Activated naive CD4-positive, alpha-beta T cell treated with anti-CD3 and anti-CD28 coated beads for 36 hours (primary cell): Measurements from ENCODE around the gene TRPC4AP. TPM values are rescaled to one million over a fixed set of nuclear protein-coding genes. Genes with fewer than 3 reads are reported as not detected.
A peak's percentile ranks its signal among the peaks of the same experiment; 100 is the strongest.

Source experiments
- CTCF ChIA-PET: fragments of 350-600 bp; sonication (Branson Sonifier 250); formaldehyde crosslinking; loops from one replicate; lab custom pipeline; 2021; ENCODE audit warnings: antibody characterized with exemption; lab: Charles Lee
- DNase-seq: peaks from one replicate; pipeline ENCODE4 v3.0.0-alpha.2; 2020
- H3K27ac Mint-ChIP-seq: one replicate; pipeline ENCODE4 v1.8.0; 2021; ENCODE audit warnings: mild to moderate bottlenecking, mixed read lengths
- H3K27me3 Mint-ChIP-seq: one replicate; pipeline ENCODE4 v1.8.0; 2021; ENCODE audit warnings: low read depth, mixed read lengths
- H3K36me3 Mint-ChIP-seq: one replicate; pipeline ENCODE4 v1.8.0; 2021; ENCODE audit warnings: low read depth, mixed read lengths
- H3K4me1 Mint-ChIP-seq: one replicate; pipeline ENCODE4 v1.8.0; 2021; ENCODE audit warnings: low read depth, mixed read lengths
- H3K4me3 Mint-ChIP-seq: one replicate; pipeline ENCODE4 v1.8.0; 2021; ENCODE audit warnings: mild to moderate bottlenecking, moderate library complexity, mixed read lengths
- H3K9me3 Mint-ChIP-seq: one replicate; pipeline ENCODE4 v1.8.0; 2021; ENCODE audit warnings: mixed read lengths
- intact Hi-C: fragments of 100-400 bp; cut with micrococcal nuclease; formaldehyde crosslinking; loops from one replicate; pipeline ENCODE4 v1.15.1; 2023
- total RNA-seq, 2 experiments: library from RNA; stranded (reverse); gene quantifications; one replicate each; pipeline ENCODE4 v1.2.3, GENCODE V29; 2021

TRPC4AP gene
- total RNA-seq, 2 experiments from 2014 or later, result 49.6 to 51.7 TPM

DNA sequence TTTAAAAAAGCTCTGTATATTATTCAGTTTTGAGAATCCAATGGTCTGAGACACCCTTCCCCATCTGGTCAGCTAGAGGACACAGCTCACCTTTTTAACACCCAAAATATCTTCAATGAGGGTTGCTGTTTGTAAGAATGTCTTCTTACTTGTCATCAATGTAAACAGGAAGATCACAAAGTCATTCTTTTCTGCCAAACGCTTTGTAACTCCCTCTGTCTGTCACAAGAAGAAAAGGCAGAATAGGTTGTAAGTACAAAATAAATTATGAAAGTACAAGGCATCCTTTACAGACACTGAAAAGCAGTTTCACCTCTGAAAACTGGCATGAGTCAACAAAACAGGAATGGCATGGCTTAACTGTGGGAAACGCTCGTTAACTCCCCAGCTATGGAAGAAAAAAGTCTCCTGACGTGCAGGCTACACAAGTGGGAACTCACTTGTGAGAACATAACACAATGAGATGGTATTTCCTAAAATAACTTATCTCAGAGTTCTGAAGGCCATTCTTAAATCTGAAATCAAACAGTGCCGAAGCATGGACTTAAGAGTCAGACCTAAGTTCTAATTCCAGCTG, 42.7 kb downstream of the TRPC4AP start:
- CTCF ChIA-PET, result interaction anchor here (0.6 to 1.9 kb wide), 2 partner anchors 95 to 795 kb away, joined by 5 read pairs; no protein-coding TSS in a partner anchor
- intact Hi-C loops, result no loop called here

DNA sequence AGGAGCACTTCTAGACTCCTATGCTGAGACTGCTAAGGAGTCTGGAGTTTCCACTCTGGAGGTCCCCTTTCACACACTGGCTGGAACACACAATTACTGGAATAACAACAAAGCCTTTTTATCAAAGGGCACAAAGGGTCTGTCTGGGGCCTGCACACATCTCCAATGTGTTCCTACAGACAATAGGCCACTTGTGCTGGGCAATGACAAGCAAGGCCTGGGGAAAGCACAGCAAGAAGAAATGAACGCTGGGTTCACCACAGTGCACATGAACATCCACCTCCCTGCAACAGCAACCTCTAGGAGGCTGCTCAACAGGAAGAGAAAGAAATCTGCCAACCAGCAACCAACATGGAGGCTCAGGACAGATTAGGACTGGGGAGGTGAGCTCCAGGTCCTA, 43.9 kb downstream of the TRPC4AP start:
- Mint-ChIP-seq H3K4me3 (no peak overlapping the region), H3K27me3 (no peaks in the 10 kb centered on the region), H3K27ac (no peak overlapping the region), H3K36me3 (peaks cover 26% of the 10 kb centered on the region), H3K9me3 (no peaks in the 10 kb centered on the region), H3K4me1 (peaks cover 2% of the 10 kb centered on the region)
- intact Hi-C loops, result no loop called here
- no peak for DNase-seq
- CTCF ChIA-PET, result no interaction called here

More for the DNA sequence above, 42.7 kb downstream of the TRPC4AP start:
- Mint-ChIP-seq H3K27me3 (no peaks in the 10 kb centered on the region), H3K36me3 (peaks cover 27% of the 10 kb centered on the region), H3K9me3 (no peaks in the 10 kb centered on the region), H3K4me1 (peaks cover 8% of the 10 kb centered on the region), H3K27ac (no peak overlapping the region), H3K4me3 (no peak overlapping the region)
- DNase-seq, result no peak

DNA sequence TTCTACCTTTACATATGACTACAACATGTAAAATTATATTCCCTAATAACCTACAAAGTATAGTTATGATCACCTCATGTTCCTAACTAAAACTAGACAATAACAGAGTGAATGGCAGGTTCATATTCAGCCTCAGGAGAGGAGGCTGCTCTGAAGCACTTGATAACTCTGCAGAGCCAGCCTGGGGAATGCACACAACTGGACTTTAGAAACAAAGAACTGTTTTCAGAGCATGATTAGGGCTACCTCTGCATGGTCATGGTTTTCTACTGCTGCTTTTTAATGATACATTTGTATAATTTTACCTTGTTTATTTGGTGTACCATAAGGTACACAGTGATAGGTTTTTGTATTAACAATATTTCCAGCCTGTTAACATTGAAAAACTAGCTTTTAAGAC, 50.3 kb downstream of the TRPC4AP start:
- Mint-ChIP-seq H3K27ac (no peak overlapping the region), H3K4me3 (no peak overlapping the region), H3K4me1 (peaks cover 6% of the 10 kb centered on the region), H3K36me3 (peaks cover 12% of the 10 kb centered on the region), H3K9me3 (no peaks in the 10 kb centered on the region), H3K27me3 (no peaks in the 10 kb centered on the region)
- CTCF ChIA-PET, result interaction anchor here (0.6 to 1.7 kb wide), 2 partner anchors 15 to 54 kb away, joined by 3 to 5 read pairs; no protein-coding TSS in a partner anchor
- DNase-seq, result no peak
- intact Hi-C loops, result no loop called here

DNA sequence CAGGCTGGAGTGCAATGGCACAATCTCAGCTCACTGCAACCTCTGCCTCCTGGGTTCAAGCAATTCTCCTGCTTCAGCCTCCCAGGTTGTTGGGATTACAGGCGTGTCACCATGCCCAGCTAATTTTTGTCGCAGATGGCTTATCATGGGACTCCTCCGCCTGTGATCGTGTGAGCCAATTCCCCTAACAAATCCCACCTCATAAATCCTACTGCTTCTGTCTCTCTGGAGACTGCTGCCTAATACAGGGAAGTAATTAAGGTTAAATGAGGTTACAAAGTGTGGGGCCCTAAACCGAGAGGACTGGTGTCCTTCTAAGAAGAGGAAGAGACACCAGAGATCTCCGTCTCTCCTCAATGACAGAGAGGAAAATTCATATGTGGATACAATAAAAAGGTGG, 52.0 kb downstream of the TRPC4AP start:
- Mint-ChIP-seq H3K9me3 (no peaks in the 10 kb centered on the region), H3K36me3 (peaks cover 11% of the 10 kb centered on the region), H3K4me1 (peaks cover 6% of the 10 kb centered on the region), H3K27me3 (no peaks in the 10 kb centered on the region), H3K4me3 (no peak overlapping the region), H3K27ac (no peak overlapping the region)
- DNase-seq, result no peak
- intact Hi-C loops, result no loop called here
- CTCF ChIA-PET, result no interaction called here

DNA sequence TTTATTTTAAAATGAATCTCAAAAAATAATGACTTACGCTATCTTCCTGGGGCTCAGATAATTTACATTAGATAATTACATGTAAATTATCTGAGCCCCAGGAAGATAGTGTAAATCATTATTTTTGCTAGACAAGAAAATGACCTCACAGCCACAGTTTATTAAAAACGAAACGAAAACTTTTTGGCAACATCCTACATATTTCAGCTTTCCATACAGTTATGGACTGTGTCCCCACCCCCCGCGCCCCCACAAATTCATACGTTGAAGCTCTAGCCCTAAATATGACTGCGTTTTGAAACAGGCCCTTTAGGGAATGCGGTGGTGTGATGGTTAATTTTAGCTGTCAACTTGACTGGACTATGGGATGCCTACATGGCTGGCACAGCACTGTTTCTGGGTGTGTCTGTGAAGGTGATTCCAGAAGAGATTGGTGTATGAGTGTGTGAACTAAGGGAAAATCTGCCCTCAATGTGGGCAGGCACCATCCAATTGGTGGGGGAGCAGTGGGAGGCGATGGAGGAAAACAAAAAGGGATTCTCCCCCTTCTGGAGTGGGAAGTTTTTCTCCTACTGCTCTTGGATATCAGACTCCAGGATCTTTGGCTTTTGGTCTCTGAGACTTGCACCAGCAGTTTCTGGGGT, 52.6 kb downstream of the TRPC4AP start:
- DNase-seq, result no peak
- Mint-ChIP-seq H3K4me3 (no peak overlapping the region), H3K36me3 (peaks cover 15% of the 10 kb centered on the region)

DNA sequence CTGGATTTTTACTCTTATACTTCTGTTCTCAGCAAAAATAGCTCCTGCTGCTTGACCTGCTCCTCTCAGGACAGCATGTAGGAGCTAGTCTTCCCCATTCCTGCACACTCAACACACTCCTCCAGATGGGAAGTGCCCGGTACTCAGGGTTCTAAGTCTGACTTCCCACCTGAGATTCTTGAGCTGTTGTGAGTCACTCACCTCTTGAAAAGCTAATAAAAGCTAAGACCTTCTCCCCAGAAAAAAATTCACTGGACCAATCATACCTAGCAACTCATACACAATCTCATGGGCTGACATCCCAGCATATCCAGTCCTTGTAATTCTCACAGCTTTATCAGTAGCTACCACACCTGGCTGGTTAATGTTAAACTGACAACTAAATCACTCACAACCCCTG, 53.5 kb downstream of the TRPC4AP start:
- H3K36me3 Mint-ChIP-seq, result peaks cover 16% of the 10 kb centered on the region
- H3K4me1 Mint-ChIP-seq, result peaks cover 6% of the 10 kb centered on the region
- intact Hi-C loops, result no loop called here
- no peak overlapping the region for H3K4me3 Mint-ChIP-seq
- no peak for DNase-seq
- H3K9me3 Mint-ChIP-seq, result no peaks in the 10 kb centered on the region
- peak overlapping the region; percentile 69 for H3K27ac Mint-ChIP-seq
- H3K27me3 Mint-ChIP-seq, result no peaks in the 10 kb centered on the region
- CTCF ChIA-PET, result interaction anchor here (0.6 to 1.4 kb wide), 5 partner anchors 22 to 684 kb away, joined by 3 to 4 read pairs (median 4); no protein-coding TSS in a partner anchor

More for the DNA sequence above, 52.6 kb downstream of the TRPC4AP start:
- H3K27me3 Mint-ChIP-seq, result no peaks in the 10 kb centered on the region
- CTCF ChIA-PET, result interaction anchor here (0.7 to 1.3 kb wide), 3 partner anchors 55 to 166 kb away, joined by 3 to 4 read pairs (median 3); no protein-coding TSS in a partner anchor
- peaks cover 6% of the 10 kb centered on the region for H3K4me1 Mint-ChIP-seq
- H3K27ac Mint-ChIP-seq, result peak overlapping the region; percentile 26
- intact Hi-C loops, result no loop called here
- no peaks in the 10 kb centered on the region for H3K9me3 Mint-ChIP-seq

DNA sequence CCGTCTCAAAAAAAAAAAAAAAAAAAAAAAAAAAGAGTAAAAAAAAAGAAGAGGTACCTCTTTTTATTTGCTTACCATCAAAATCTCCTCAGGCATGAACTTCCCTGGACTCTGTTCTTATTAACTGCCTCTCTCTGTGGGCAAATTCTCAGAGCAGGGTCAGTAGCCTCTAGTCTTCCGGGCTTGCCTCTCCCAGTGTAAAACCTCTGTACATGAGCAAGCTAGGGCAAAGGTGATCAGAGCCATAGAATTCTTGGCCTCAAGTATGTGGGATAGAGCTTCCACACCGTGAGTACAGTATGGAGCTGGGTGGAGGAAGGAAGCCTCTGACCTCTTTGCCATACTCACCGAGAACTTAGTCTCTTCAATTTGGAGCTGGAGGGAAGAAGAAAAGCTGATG, 58.5 kb downstream of the TRPC4AP start:
- no peak overlapping the region for H3K27ac Mint-ChIP-seq
- peaks cover under 1% of the 10 kb centered on the region for H3K4me1 Mint-ChIP-seq
- CTCF ChIA-PET, result no interaction called here
- H3K9me3 Mint-ChIP-seq, result no peaks in the 10 kb centered on the region
- H3K4me3 Mint-ChIP-seq, result no peak overlapping the region
- intact Hi-C loops, result no loop called here
- H3K27me3 Mint-ChIP-seq, result no peaks in the 10 kb centered on the region
- DNase-seq, result no peak
- H3K36me3 Mint-ChIP-seq, result peaks cover 30% of the 10 kb centered on the region

DNA sequence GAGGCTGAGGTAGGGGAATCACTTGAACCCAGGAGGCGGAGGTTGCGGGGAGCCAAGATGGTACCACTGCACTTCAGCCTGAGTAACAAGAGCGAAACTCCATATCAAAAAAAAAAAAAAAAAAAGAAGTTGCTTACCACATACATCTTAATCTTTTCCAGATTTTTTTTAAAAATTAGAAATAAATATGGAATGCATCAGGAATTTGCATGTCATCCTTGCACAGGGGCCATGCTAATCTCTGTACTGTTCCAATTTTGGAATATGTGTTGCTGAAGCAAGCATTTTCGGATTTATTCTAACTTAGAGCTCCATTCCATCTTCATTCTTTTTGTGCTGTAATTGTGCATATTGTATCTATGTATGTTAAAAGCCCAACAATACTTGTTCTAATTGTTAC, 62.5 kb downstream of the TRPC4AP start:
- no peak overlapping the region for H3K4me3 Mint-ChIP-seq
- CTCF ChIA-PET, result no interaction called here
- H3K9me3 Mint-ChIP-seq, result no peaks in the 10 kb centered on the region
- H3K27me3 Mint-ChIP-seq, result no peaks in the 10 kb centered on the region
- H3K36me3 Mint-ChIP-seq, result peaks cover 25% of the 10 kb centered on the region
- DNase-seq, result no peak
- no peaks in the 10 kb centered on the region for H3K4me1 Mint-ChIP-seq
- intact Hi-C loops, result no loop called here
- H3K27ac Mint-ChIP-seq, result no peak overlapping the region

DNA sequence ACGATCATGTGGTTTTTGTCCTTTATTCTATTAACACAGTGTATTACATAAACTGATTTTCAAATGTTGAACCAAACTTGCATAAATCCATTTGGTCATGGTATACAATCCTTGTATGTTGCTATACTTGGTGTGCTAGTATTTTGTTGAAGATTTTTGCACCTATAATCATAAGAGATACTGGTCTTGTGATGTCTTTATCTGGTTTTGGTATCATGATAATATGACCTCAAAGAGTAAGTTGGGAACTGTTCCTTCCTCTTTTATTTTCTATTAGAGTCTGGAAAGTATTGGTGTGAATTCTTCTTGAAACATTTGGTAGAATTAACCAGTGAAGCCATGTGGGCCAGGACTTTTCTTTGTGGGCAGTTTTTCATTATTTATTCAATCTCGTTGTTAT, 65.3 kb downstream of the TRPC4AP start:
- no peak for DNase-seq
- Mint-ChIP-seq H3K27me3 (no peaks in the 10 kb centered on the region), H3K4me3 (no peak overlapping the region), H3K4me1 (no peaks in the 10 kb centered on the region), H3K36me3 (peaks cover 14% of the 10 kb centered on the region), H3K9me3 (no peaks in the 10 kb centered on the region), H3K27ac (no peak overlapping the region)
- intact Hi-C loops, result no loop called here
- CTCF ChIA-PET, result no interaction called here

DNA sequence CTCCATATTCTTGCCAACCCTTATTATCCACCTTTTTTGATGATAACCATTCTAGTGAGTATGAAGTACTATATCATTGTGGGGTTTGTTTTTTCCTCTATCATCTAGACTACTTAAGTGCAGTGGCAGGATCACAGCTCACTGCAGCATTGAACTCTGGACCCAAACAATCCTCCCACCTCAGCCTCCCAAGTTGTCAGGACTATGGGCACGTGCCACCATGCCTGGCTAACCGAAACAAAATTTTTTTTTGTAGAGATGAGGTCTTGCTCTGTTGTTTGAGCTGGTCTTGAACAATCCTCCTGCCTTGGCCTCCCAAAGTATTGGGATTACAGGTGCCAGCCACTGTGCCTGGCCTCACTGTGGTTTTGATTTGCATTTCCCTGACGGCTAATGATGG, 67.5 kb downstream of the TRPC4AP start:
- intact Hi-C loops, result no loop called here

DNA sequence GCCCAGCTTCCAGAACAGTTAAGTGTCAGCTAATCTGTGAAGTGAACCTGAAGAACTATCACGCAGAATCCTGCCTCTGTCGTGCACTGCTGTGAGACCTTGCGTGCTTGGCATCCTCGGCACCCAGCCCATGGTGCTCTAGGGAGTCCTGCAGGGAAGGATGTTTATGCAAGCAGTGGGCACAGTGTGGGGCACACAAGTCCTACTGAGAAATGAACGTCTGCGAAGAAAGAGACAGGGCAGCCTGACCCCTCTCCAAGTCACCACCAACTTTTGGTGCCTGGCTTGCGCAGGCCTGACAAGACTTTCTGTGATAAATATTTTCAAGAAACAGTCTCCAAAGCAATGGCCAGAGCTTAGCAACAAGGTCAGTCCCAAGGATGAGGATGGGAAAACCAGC, 69.0 kb downstream of the TRPC4AP start:
- Mint-ChIP-seq H3K27me3 (no peaks in the 10 kb centered on the region), H3K4me1 (no peaks in the 10 kb centered on the region), H3K27ac (no peak overlapping the region), H3K36me3 (peaks cover 7% of the 10 kb centered on the region), H3K4me3 (no peak overlapping the region), H3K9me3 (no peaks in the 10 kb centered on the region)
- DNase-seq, result no peak
- intact Hi-C loops, result no loop called here
- CTCF ChIA-PET, result interaction anchor here (0.5 to 0.6 kb wide), 2 partner anchors 152 to 1115 kb away, joined by 3 read pairs; no protein-coding TSS in a partner anchor

More for the DNA sequence above, 67.5 kb downstream of the TRPC4AP start:
- H3K27me3 Mint-ChIP-seq, result no peaks in the 10 kb centered on the region
- DNase-seq, result no peak
- no peak overlapping the region for H3K4me3 Mint-ChIP-seq
- H3K36me3 Mint-ChIP-seq, result peaks cover 10% of the 10 kb centered on the region
- no peaks in the 10 kb centered on the region for H3K9me3 Mint-ChIP-seq
- no peaks in the 10 kb centered on the region for H3K4me1 Mint-ChIP-seq
- H3K27ac Mint-ChIP-seq, result no peak overlapping the region
- CTCF ChIA-PET, result interaction anchor here (0.6 to 0.9 kb wide), 2 partner anchors 14 to 18 kb away, joined by 3 read pairs; no protein-coding TSS in a partner anchor

DNA sequence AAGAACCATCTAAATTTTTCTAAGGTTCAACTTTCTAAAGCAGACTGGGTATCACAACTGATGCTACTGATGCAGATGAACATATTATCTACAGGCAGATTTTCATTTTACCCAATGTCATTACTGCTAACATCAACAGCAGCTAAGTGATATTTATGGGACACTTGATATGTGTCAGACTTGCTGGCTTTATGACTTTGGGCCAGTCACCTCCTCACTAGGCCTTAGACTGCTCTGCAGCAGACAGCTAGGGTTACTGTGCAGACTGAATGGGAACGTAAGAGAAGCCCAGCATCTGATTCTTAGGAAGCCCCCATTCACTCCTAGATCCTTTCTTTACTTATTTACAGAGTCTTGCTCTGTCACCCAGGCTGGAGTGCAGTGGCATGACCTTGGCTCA, 70.8 kb downstream of the TRPC4AP start:
- DNase-seq, result no peak
- intact Hi-C loops, result no loop called here
- Mint-ChIP-seq H3K27ac (peak overlapping the region; percentile 10), H3K27me3 (no peaks in the 10 kb centered on the region), H3K4me3 (no peak overlapping the region), H3K4me1 (no peaks in the 10 kb centered on the region), H3K9me3 (no peaks in the 10 kb centered on the region), H3K36me3 (peaks cover 7% of the 10 kb centered on the region)
- CTCF ChIA-PET, result no interaction called here

DNA sequence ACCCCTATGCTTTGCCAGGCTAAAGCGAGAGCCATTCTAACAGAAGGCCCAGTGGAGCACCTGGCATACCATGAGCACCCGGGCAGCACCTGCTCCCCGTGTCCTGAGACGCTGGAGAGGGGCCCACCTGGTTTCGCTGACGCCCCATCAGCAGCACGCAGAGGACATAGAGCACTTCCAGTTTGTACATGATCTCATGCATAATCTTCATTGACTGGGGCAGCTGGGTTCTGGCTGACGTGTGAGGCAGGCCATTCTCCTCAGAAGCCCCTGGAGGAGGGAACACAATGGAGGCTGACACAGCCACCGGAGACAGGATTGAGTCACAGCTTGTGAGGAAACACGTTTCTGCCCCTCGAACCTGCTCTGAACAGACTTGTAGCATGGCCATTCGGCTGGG, 71.5 kb downstream of the TRPC4AP start:
- Mint-ChIP-seq H3K4me1 (no peaks in the 10 kb centered on the region), H3K36me3 (peaks cover 9% of the 10 kb centered on the region), H3K27ac (no peak overlapping the region), H3K27me3 (no peaks in the 10 kb centered on the region), H3K9me3 (no peaks in the 10 kb centered on the region), H3K4me3 (no peak overlapping the region)
- intact Hi-C loops, result no loop called here
- no peak for DNase-seq
- CTCF ChIA-PET, result no interaction called here
